Ramos (cell line): ENCODE data around the gene BPI.
"Not testable (repeated sequence)": the region's sequence is repeated elsewhere in the genome, so short reads cannot be mapped to it uniquely, and the experiment has no call there.

Experiments used
- in situ Hi-C: fragments of 300-500 bp; cut with MboI; formaldehyde crosslinking; loops from one replicate; pipeline ENCODE4 v1.14.3; 2022; ENCODE audit warnings: low sequenced_read_pairs; ENCODE audit not compliant: unreplicated experiment

Gene BPI

GRCh38 chr20:38303908-38304379 is at the start of gene BPI:
TSS of gene BPI (plus strand) at chr20:38304156. CDS start at chr20:38304224, 68 bp downstream.
- in situ Hi-C loops: no loop called here

GRCh38 chr20:38254621-38255020 is 49.3 kb upstream of the BPI start:
- in situ Hi-C loops: not testable (repeated sequence)

DNA sequence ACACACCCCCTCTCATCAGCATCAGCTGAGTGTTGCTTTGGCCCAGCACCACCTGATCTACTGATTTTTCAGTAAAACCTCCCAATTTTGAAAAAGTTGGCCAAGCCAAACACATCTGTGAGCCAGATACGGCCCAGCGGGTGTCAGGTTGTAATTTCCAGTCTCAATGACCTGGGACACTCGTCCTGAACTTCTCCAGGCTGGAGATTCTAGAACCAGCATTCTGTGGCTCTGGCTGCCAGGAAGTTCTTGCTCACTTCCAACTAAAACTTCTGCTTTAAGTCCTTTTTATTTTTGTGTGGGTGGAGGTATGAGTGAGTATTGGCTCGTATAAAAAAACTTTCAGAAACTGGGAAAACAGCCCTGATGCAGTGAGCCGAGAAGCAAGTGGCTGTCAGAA is 48.6 kb upstream of the BPI start:
- in situ Hi-C loops: no loop called here

- in situ Hi-C loops: no loop called here
Observed at GRCh38 chr20:38256021-38256420, 47.9 kb upstream of the BPI start.

- in situ Hi-C loops: no loop called here
Observed at GRCh38 chr20:38256966-38257365, 47.0 kb upstream of the BPI start.

GRCh38 chr20:38258545-38259215 is 45.3 kb upstream of the BPI start:
- in situ Hi-C loops: no loop called here

DNA sequence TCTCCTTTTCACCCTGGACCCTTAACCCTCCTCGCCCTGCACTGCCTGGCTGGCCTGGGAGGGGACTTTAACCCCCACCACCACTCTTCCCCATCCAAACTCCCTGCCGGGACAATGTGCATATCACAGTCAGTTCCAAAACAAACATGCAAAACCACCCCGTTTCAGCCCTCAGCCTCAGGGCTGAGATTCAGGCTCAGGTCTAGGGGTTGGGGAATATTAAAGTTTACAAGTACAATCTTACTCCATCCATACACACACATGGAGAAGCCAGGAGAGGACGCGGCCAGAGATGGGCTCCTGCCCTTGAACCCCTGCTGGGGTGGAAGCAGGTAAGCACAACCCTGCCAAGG is 44.0 kb upstream of the BPI start:
- in situ Hi-C loops: no loop called here

GRCh38 chr20:38260378-38261053 is 43.4 kb upstream of the BPI start, which contains the start of gene KIAA1755:
TSS of gene KIAA1755 (minus strand) at chr20:38260735. CDS start at chr20:38260500, 235 bp downstream.
- in situ Hi-C loops: no loop called here

- in situ Hi-C loops: no loop called here
Observed at GRCh38 chr20:38261054-38261390, 42.9 kb upstream of the BPI start.

GRCh38 chr20:38262931-38263330 is 41.0 kb upstream of the BPI start:
- in situ Hi-C loops: no loop called here

DNA sequence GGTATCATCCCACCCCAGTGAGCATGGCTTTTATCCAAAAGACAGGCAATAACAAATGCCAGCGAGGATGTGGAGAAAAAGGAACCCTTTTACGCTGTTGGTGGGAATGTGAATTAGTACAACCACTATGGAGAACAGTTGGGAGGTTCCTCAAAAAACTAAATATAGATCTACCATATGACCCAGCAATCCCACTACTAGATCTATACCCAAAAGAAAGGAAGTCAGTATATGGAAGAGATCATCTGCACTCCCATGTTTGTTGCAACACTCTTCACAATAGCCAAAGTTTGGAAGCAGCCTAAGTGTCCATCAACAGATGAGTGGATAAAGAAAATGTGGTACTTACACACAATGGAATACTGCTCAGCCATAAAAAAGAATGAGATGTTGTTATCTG is 37.5 kb upstream of the BPI start:
- in situ Hi-C loops: no loop called here

DNA sequence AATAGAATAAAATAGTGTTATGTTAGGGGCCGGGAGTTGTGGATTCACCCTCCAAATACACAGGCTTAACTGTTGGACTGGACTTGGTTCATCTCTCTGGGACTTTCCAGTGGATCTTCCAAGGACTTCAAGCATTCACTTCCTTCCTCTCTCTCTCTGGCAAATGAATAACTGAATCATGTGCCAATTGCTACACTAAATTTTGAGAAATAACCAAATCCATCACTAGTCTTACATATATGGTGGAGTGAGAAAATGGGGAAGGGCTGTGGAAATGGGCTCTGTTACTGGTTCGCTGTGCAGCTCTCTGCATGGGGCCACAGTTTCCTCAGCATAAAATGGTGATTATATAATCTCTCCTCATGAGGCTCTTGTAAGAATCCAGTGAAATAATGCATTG is 36.7 kb upstream of the BPI start:
- in situ Hi-C loops: no loop called here

DNA sequence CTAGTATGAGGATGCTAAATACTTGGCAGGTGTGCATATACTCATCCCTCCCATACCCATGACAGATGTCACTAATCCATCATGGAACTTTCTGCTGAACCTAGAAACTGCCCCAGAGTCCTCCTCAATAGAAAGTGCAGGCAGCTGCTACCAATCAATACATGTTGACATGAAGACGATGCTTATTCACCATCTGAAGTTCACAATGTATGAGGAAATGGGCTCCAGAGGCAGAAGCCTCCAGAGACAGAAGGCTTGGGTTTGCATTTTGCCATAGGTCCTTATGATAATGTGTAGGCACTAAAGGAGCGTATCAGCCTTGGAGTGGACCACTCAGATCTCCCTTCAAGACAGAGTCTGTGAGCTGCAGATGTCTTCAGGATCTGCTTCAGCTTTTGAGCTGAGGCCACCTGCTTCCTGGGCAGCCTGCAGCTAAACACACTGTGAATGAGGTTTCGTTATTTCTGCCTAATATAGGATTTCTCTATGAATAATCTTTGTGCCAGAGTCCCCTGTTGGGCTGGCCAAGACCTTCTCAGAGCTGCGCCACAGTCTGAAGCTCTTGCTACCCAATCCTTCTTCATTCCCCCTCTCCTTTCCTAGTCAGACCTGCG is 35.9 kb upstream of the BPI start:
- in situ Hi-C loops: no loop called here

DNA sequence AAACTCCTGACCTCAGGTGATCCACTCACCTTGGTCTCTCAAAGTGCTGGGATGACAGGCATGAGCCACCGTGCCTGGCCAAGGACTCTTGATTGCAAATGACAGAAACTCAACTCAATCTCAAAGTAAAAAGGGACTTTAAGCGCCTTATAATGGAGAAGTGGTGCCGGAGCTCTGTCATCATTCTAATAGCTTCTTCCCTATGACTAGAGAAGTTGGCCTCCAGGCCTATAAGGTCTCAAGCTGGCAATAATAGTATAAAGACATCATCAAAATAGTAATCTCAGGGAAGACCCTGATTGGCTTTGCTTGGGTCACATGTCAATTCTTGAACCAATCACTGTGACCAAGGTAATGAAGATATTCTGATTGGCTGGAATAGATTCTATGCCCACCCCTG is 34.9 kb upstream of the BPI start:
- in situ Hi-C loops: no loop called here

DNA sequence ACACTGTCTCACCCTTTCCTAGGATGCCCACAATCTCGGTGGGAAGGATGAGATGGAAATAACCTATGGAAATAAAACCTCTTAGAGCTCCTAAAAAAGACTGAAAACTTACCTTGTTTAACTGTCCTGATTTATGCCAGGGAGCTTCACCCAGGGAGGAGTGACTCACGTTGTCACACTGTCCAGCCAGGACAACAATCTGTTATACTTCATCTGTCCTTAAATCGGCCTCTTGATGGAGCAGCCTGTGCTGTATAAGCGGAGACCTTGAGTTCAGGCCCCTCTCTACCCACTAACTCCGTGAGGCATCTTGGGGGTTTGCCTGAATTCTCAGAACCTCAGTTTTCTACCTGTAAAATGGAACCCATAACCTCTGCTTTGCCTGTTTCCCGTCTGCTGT is 34.2 kb upstream of the BPI start:
- in situ Hi-C loops: no loop called here

GRCh38 chr20:38270869-38271605 is 32.9 kb upstream of the BPI start:
- in situ Hi-C loops: no loop called here

DNA sequence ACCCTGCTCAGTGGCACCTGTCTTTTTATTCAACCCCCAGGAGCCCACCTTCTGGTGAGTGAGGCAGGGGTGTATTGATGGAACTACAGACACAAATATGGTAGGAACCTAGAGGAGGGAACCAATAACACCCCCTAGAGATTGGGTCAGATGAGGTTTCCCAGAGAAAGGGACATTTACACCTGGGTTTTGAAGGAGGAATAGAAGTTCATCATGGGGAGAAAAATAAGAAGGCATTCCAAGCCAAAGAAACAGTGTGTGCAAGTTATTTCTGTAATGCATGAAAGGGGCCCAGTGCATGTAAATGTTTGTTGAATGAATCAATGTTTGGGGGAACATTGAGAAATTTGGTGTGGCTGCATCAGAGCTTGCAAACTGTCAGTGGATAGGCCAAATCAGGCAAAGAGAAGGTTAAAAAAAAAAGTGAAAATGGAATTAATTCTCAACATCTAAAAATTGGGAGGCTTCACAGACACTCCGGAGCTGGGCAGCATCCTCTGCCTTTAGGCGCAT is 32.3 kb upstream of the BPI start:
- in situ Hi-C loops: no loop called here

GRCh38 chr20:38272398-38272797 is 31.6 kb upstream of the BPI start:
- in situ Hi-C loops: no loop called here

GRCh38 chr20:38272961-38273360 is 31.0 kb upstream of the BPI start:
- in situ Hi-C loops: no loop called here

GRCh38 chr20:38275815-38276550 is 28.0 kb upstream of the BPI start:
- in situ Hi-C loops: no loop called here
